Endothelial cell of umbilical vein (primary cell): Measurements from ENCODE around the gene FBN2. TPM values are rescaled to one million over a fixed set of nuclear protein-coding genes. Genes with fewer than 3 reads are reported as not detected.

Experiments used
- BruUV-seq: library from RNA; stranded (reverse); fragments of 400-500 nt; replicated peaks from 2 replicates; lab custom pipeline; 2021; lab: Mats Ljungman, UMichigan
- CTCF ChIA-PET: fragments of 300-600, 350-600 bp; sonication (Branson Sonifier 250); formaldehyde crosslinking; loops from one replicate; lab custom pipeline; 2021; ENCODE audit warnings: antibody characterized with exemption, inconsistent platforms; lab: Charles Lee
- POLR2A ChIA-PET: fragments of 300-600, 350-600 bp; sonication (Branson Sonifier 250); formaldehyde crosslinking; loops from one replicate; lab custom pipeline; 2021; ENCODE audit warnings: antibody characterized with exemption, inconsistent platforms; lab: Charles Lee
- DNase-seq: peaks from one replicate; pipeline ENCODE4 v3.0.0-alpha.2; 2011; ENCODE audit warnings: low read depth, low spot score
- FAIRE-seq: peaks from 2 replicates; lab custom pipeline; 2011; peaks lifted over from hg19 to GRCh38; lab: Jason Lieb, UNC
- H2AFZ ChIP-seq: 2 replicates; pipeline ENCODE4 v1.6.0; 2012; ENCODE audit warnings: low read depth, low read length, control low read depth, inconsistent platforms
- H3K27ac ChIP-seq: 2 replicates; pipeline ENCODE4 v1.5.1; 2011; ENCODE audit warnings: low read depth, mild to moderate bottlenecking, control low read depth, low read length, moderate library complexity; ENCODE audit not compliant: insufficient read depth
- H3K27me3 ChIP-seq, 2 experiments: 2 replicates each; pipeline versions ENCODE4 v1.6.0 to v1.6.1; 2011; ENCODE audit warnings: low read length in 2 of 2, mixed read lengths in 1 of 2; ENCODE audit not compliant: control insufficient read depth in 2 of 2, insufficient read depth in 2 of 2
- H3K36me3 ChIP-seq, 2 experiments: 2 replicates in 1 of 2; 3 replicates in 1 of 2; pipeline ENCODE4 v1.5.1; 2011; ENCODE audit warnings: low read length in 2 of 2, mild to moderate bottlenecking in 1 of 2, moderate library complexity in 1 of 2; ENCODE audit not compliant: control insufficient read depth in 2 of 2, insufficient read depth in 2 of 2; ENCODE audit errors: extremely low read depth in 1 of 2
- H3K4me1 ChIP-seq: 3 replicates; pipeline ENCODE4 v1.5.1; 2011; ENCODE audit warnings: mild to moderate bottlenecking, low read length; ENCODE audit not compliant: control insufficient read depth, insufficient read depth; ENCODE audit errors: extremely low read depth
- H3K4me2 ChIP-seq: 2 replicates; pipeline ENCODE4 v1.6.1; 2011; ENCODE audit warnings: low read length, control low read depth, mixed read lengths; ENCODE audit not compliant: insufficient read depth
- H3K4me3 ChIP-seq, 3 experiments: fragments of 200-600 bp in 1 of 3; sonication (generic), shearing (Covaris generic) in 1 of 3; replicated peaks in 1 of 3; 2 replicates each; pipeline ENCODE4 v1.5.1; 2011 to 2016; ENCODE audit warnings: control low read depth in 3 of 3, low read length in 3 of 3, mild to moderate bottlenecking in 2 of 3, inconsistent platforms in 1 of 3, low read depth in 1 of 3, moderate library complexity in 1 of 3; ENCODE audit not compliant: insufficient read depth in 1 of 3
- H3K79me2 ChIP-seq: 2 replicates; pipeline ENCODE4 v1.6.0; 2012; ENCODE audit warnings: low read length, inconsistent platforms; ENCODE audit not compliant: control insufficient read depth, insufficient read depth
- H3K9ac ChIP-seq: replicated peaks from 2 replicates; pipeline ENCODE3; 2011; ENCODE audit warnings: low read length, control low read depth; ENCODE audit not compliant: insufficient read depth; ENCODE audit errors: extremely low read depth
- H3K9me1 ChIP-seq: replicated peaks from 3 replicates; pipeline ENCODE4 v1.6.0; 2011; ENCODE audit warnings: mild to moderate bottlenecking, low read length; ENCODE audit not compliant: control insufficient read depth, insufficient read depth; ENCODE audit errors: extremely low read depth
- H3K9me3 ChIP-seq: replicated peaks from 2 replicates; pipeline ENCODE4 v1.5.1; 2012; ENCODE audit warnings: low read length, inconsistent platforms; ENCODE audit not compliant: control insufficient read depth, insufficient read depth
- H4K20me1 ChIP-seq: replicated peaks from 2 replicates; pipeline ENCODE3; 2011; ENCODE audit warnings: mild to moderate bottlenecking, low read length; ENCODE audit not compliant: control insufficient read depth, insufficient read depth; ENCODE audit errors: extremely low read depth
- CTCF ChIP-seq, 2 donors: IDR thresholded peaks; 1 replicate in 1 of 2; 2 replicates in 1 of 2; pipeline ENCODE4 v1.5.1; 2011; ENCODE audit warnings: low read length in 2 of 2, mild to moderate bottlenecking in 2 of 2, moderate library complexity in 2 of 2, control low read depth in 1 of 2, inconsistent platforms in 1 of 2, low read depth in 1 of 2; ENCODE audit not compliant: insufficient read depth in 1 of 2; ENCODE audit errors: extremely low read depth in 1 of 2
- EZH2 ChIP-seq: IDR thresholded peaks from 2 replicates; pipeline ENCODE4 v1.6.1; 2012; ENCODE audit warnings: borderline replicate concordance, low read depth, mild to moderate bottlenecking, moderate library complexity, low read length, inconsistent platforms; ENCODE audit not compliant: severe bottlenecking
- FOS ChIP-seq: IDR thresholded peaks from 2 replicates; pipeline ENCODE4 v1.6.1; 2011; ENCODE audit warnings: mild to moderate bottlenecking, low read length, moderate library complexity, borderline replicate concordance; ENCODE audit not compliant: insufficient read depth
- GATA2 ChIP-seq: IDR thresholded peaks from 2 replicates; pipeline ENCODE4 v1.7.0; 2011; ENCODE audit warnings: low read depth, mild to moderate bottlenecking, moderate library complexity, mixed read lengths, low read length; ENCODE audit not compliant: insufficient read length, insufficient read depth
- JUN ChIP-seq: IDR thresholded peaks from 2 replicates; pipeline ENCODE4 v1.6.1; 2011; ENCODE audit warnings: borderline replicate concordance, low read depth; ENCODE audit not compliant: insufficient read length, insufficient read depth
- MYC ChIP-seq: IDR thresholded peaks from one replicate; pipeline ENCODE4 v1.6.1; 2011; ENCODE audit warnings: mild to moderate bottlenecking, low read depth, low read length
- POLR2A ChIP-seq: IDR thresholded peaks from 2 replicates; pipeline ENCODE4 v1.6.1; 2012; ENCODE audit warnings: low read depth, mild to moderate bottlenecking, control low read depth, low read length
- POLR2AphosphoS5 ChIP-seq: IDR thresholded peaks from 2 replicates; pipeline ENCODE4 v1.6.1; 2012; ENCODE audit warnings: low read depth, mild to moderate bottlenecking, control low read depth, low read length, moderate library complexity; ENCODE audit not compliant: insufficient read depth
- dilution Hi-C: fragments of 300-500 bp; cut with MboI; formaldehyde crosslinking; loops from one replicate; pipeline ENCODE4 v1.15.0; 2019; ENCODE audit warnings: low sequenced_read_pairs; ENCODE audit not compliant: extremely low pct_ligation_motif_present
- intact Hi-C: fragments of 100-400 bp; cut with micrococcal nuclease; formaldehyde crosslinking; loops from one replicate; pipeline ENCODE4 v1.10.0; 2022
- polyA plus RNA-seq, 4 experiments: library from polyadenylated mRNA; depleted of rRNA in 3 of 4; stranded (reverse) in 3 of 4; unstranded in 1 of 4; fragments of >200 nt; gene quantifications; 2 replicates each; pipeline versions ENCODE4 v1.2.1 to v1.2.3, GENCODE V29; 2011 to 2012; ENCODE audit warnings: missing spikeins in 1 of 4
- total RNA-seq: library from RNA; stranded (reverse); gene quantifications from 2 replicates; pipeline ENCODE4 v1.2.3, GENCODE V29; 2021
- TF ChIP-seq, protein P1 (sequence below): IDR thresholded peaks from 2 replicates; pipeline ENCODE4 v1.6.1; 2011; ENCODE audit not compliant: insufficient read depth, insufficient read length

Gene FBN2
- total and polyA plus RNA-seq, 2 donors (not counting 3 experiments of a cell fraction or from before 2014, with no cell fraction given) = 21.8 to 57.4 TPM

- no peaks in the 10 kb centered on the region for H3K27me3 ChIP-seq
- no peak overlapping the region for H3K4me2 ChIP-seq
- H3K79me2 ChIP-seq = no peaks in the 10 kb centered on the region
- H3K36me3 ChIP-seq = no peaks in the 10 kb centered on the region
- no TSS peak for BruUV-seq
- TF ChIP-seq POLR2A (no peak), POLR2AphosphoS5 (no peak), CTCF (IDR thresholded peaks at IDR 0.05; ENCODE audit: extremely low read depth in 1 of 2, insufficient read depth in 1 of 2, low read depth in 1 of 2, low read length in 2 of 2) (no peak), MYC (no peak), EZH2 (no peak), FOS (no peak)
- H3K9ac ChIP-seq = no peak overlapping the region
- no peaks in the 10 kb centered on the region for H3K9me1 ChIP-seq
- dilution Hi-C loops (no loop called here), intact Hi-C loops (no loop called here)
- H2AFZ ChIP-seq = no peak overlapping the region
- H3K4me3 ChIP-seq = no peak overlapping the region
- ChIA-PET CTCF (no interaction called here), POLR2A (no interaction called here)
- no peak overlapping the region for H3K27ac ChIP-seq
- no peak for DNase-seq
- no peaks in the 10 kb centered on the region for H3K9me3 ChIP-seq
- no peaks in the 10 kb centered on the region for H4K20me1 ChIP-seq
- no peaks in the 10 kb centered on the region for H3K4me1 ChIP-seq
- FAIRE-seq = no peak
Measured at GRCh38 chr5:128315671-128316070, 222.4 kb downstream of the FBN2 start.

DNA sequence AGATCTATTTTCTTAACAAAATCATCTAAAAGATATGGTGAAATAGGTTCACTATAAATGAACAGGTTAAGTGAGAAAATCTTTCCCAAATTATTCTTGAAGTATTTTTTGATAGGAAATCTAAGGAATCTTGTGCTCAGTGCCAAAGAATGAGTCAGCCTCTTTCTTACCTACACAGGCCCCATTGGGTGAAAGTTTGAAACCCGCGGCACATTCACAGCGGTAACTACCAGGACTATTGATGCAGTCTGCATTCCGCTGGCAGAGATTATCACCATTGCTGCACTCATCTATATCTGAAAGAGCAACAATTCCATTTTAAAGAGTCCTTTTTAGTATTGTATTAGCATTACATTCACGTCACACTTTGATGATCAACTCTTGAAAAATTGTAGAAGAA, 232.7 kb downstream of the FBN2 start:
- H3K9ac ChIP-seq = no peak overlapping the region
- H3K4me1 ChIP-seq = no peaks in the 10 kb centered on the region
- ChIA-PET POLR2A (no interaction called here), CTCF (no interaction called here)
- no peak overlapping the region for H3K4me2 ChIP-seq
- DNase-seq (no peak), FAIRE-seq (no peak)
- no peaks in the 10 kb centered on the region for H3K9me1 ChIP-seq
- H4K20me1 ChIP-seq = no peaks in the 10 kb centered on the region
- no peaks in the 10 kb centered on the region for H3K79me2 ChIP-seq
- H3K36me3 ChIP-seq = peaks cover 0 to 3% of the 10 kb centered on the region in 2 experiments
- H3K27ac ChIP-seq = no peak overlapping the region
- H2AFZ ChIP-seq = no peak overlapping the region
- intact Hi-C loops = no loop called here
- no TSS peak for BruUV-seq
- no peak overlapping the region for H3K4me3 ChIP-seq
- TF ChIP-seq EZH2 = no peak
- no peak for TF ChIP-seq POLR2AphosphoS5
- no peak for TF ChIP-seq FOS
- TF ChIP-seq GATA2 = no peak
- no peak for TF ChIP-seq JUN
- no peak for TF ChIP-seq CTCF (IDR thresholded peaks at IDR 0.05; ENCODE audit: extremely low read depth in 1 of 2, insufficient read depth in 1 of 2, low read depth in 1 of 2, low read length in 2 of 2)
- no peak for TF ChIP-seq POLR2A
- no peak for TF ChIP-seq MYC
- TF ChIP-seq, protein P1, sequence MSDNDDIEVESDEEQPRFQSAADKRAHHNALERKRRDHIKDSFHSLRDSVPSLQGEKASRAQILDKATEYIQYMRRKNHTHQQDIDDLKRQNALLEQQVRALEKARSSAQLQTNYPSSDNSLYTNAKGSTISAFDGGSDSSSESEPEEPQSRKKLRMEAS = no peak
- dilution Hi-C loops = no loop called here
- no peaks in the 10 kb centered on the region for H3K9me3 ChIP-seq
- no peaks in the 10 kb centered on the region for H3K27me3 ChIP-seq
